ENCODE data around the gene INF2.

- TF ChIP-seq ARNT (IDR thresholded peaks at IDR 0.05) (no peak), TARDBP (IDR thresholded peaks at IDR 0.05) (no peak), ELF4 (IDR thresholded peaks at IDR 0.05) (no peak), L3MBTL2 (conservative IDR thresholded peaks at IDR 0.05) (no peak), BHLHE40 (IDR thresholded peaks at IDR 0.05; ENCODE audit: borderline replicate concordance) (no peak), SP1 (IDR thresholded peaks at IDR 0.05) (no peak)
Observed at GRCh38 chr14:104676694-104677511, 12.5 kb upstream of the INF2 start.

Measured in HEK293T (cell line).